Measurements from ENCODE around the gene MGST3. TPM values are rescaled to one million over a fixed set of nuclear protein-coding genes. Genes with fewer than 3 reads are reported as not detected.

Gene MGST3
- total RNA-seq, 1 experiment from 2014 or later = 87.7 TPM

DNA sequence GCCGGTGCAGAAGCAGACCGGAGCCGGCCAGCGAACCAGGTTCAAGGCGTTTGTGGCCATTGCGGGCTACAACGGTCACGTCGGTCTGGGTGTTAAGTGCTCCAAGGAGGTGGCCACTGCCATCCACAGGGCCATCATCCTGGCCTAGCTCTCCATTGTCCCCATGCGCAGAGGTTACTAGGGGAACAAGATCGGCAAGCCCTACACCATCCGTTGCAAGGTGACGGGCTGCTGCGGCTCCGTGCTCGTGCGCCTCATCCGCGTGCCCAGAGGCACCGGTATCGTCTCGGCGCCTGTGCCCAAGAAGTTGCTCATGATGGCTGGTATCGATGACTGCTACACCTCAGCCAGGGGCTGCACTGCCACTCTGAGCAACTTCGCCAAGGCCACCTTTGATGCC lies 49.1 kb upstream of the MGST3 start:
- Histone ChIP-seq H4K5ac (ENCODE audit: insufficient read length, low read depth, low read length) (no peak overlapping the region), H3K14ac (ENCODE audit: insufficient read depth, low read length) (no peak overlapping the region), H2BK12ac (ENCODE audit: insufficient read length, low read depth, low read length) (no peak overlapping the region), H2BK5ac (ENCODE audit: insufficient read length, low read length) (no peak overlapping the region), H4K20me1 (ENCODE audit: control insufficient read depth, insufficient read depth, insufficient read length) (no peaks in the 10 kb centered on the region), H3K4me2 (ENCODE audit: insufficient read depth, insufficient read length, low read length) (no peak overlapping the region), H3K23ac (ENCODE audit: insufficient read length, low read depth, low read length) (no peak overlapping the region), H2BK120ac (ENCODE audit: low read depth, low read length, poor library complexity, severe bottlenecking) (no peak overlapping the region), H4K8ac (replicated peaks; ENCODE audit: insufficient read length, low read depth, low read length) (no peak overlapping the region), H2AK5ac (ENCODE audit: insufficient read length, low read length) (no peak overlapping the region), H3K27me3 (ENCODE audit: insufficient read depth, low read length) (no peaks in the 10 kb centered on the region), H2BK20ac (ENCODE audit: low read depth, low read length, poor library complexity, severe bottlenecking) (no peak overlapping the region), H2AFZ (ENCODE audit: low read length) (no peak overlapping the region), H3K4ac (ENCODE audit: low read depth, low read length) (no peak overlapping the region), H3K27ac (ENCODE audit: insufficient read length, low read depth, low read length) (no peak overlapping the region), H3K79me2 (ENCODE audit: insufficient read depth, low read length) (no peaks in the 10 kb centered on the region), H3K79me1 (ENCODE audit: insufficient read depth, low read depth, low read length, poor library complexity, severe bottlenecking) (no peaks in the 10 kb centered on the region), H3K9me3 (ENCODE audit: control insufficient read depth, low read depth, low read length) (no peaks in the 10 kb centered on the region), H3K9ac (ENCODE audit: extremely low read depth, insufficient read length, low read length) (no peak overlapping the region), H3T11ph (ENCODE audit: low read length) (no peak overlapping the region), H3K18ac (ENCODE audit: insufficient read length, low read depth, low read length) (no peak overlapping the region), H3K4me1 (ENCODE audit: insufficient read depth, low read length) (no peaks in the 10 kb centered on the region; the same call in 1 of the 2 replicates), H2BK15ac (ENCODE audit: low read depth, low read length) (no peak overlapping the region), H3K56ac (ENCODE audit: insufficient read length, low read depth, low read length) (no peak overlapping the region), H3K23me2 (ENCODE audit: insufficient read length, low read depth, low read length, poor library complexity, severe bottlenecking) (no peaks in the 10 kb centered on the region), H4K91ac (ENCODE audit: insufficient read length, low read depth, low read length) (no peak overlapping the region)
- WGBS (ENCODE audit: extremely low coverage, insufficient read length, low lambda C conversion rate) = no CpG with 5 or more reads among the region's 25 CpGs
- no peaks in the 10 kb centered on the region; a peak in 1 of 7 replicates for H3K36me3 Mint-ChIP-seq (ENCODE audit: insufficient read depth in 1 of 3, low read depth in 3 of 3)
- H3K4me3 Mint-ChIP-seq = no peak overlapping the region
- H3K9me3 Mint-ChIP-seq = no peaks in the 10 kb centered on the region
- TF ChIP-seq, protein P1, sequence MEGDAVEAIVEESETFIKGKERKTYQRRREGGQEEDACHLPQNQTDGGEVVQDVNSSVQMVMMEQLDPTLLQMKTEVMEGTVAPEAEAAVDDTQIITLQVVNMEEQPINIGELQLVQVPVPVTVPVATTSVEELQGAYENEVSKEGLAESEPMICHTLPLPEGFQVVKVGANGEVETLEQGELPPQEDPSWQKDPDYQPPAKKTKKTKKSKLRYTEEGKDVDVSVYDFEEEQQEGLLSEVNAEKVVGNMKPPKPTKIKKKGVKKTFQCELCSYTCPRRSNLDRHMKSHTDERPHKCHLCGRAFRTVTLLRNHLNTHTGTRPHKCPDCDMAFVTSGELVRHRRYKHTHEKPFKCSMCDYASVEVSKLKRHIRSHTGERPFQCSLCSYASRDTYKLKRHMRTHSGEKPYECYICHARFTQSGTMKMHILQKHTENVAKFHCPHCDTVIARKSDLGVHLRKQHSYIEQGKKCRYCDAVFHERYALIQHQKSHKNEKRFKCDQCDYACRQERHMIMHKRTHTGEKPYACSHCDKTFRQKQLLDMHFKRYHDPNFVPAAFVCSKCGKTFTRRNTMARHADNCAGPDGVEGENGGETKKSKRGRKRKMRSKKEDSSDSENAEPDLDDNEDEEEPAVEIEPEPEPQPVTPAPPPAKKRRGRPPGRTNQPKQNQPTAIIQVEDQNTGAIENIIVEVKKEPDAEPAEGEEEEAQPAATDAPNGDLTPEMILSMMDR (conservative IDR thresholded peaks at IDR 0.05) = no peak
- H3K4me1 Mint-ChIP-seq = peaks cover 6 to 13% of the 10 kb centered on the region in 2 experiments
- peaks cover 9% of the 10 kb centered on the region; the same call in 1 of the 2 replicates for H3K27me3 Mint-ChIP-seq (ENCODE audit: low read depth)
- no peak for DNase-seq
- H3K27ac Mint-ChIP-seq = no peak overlapping the region

Data from H9 (cell line).